CD14-positive monocyte (primary cell): ENCODE measurements around the gene LETMD1. TPM values are rescaled to one million over a fixed set of nuclear protein-coding genes. Genes with fewer than 3 reads are reported as not detected.
A peak's percentile ranks its signal among the peaks of the same experiment; 100 is the strongest.

ENCODE experiments used
- DNase-seq, 3 donors: peaks; one replicate each; pipeline ENCODE4 v3.0.0-alpha.2; 2011 to 2022
- H2AFZ ChIP-seq: 2 replicates; pipeline ENCODE4 v1.6.0; 2012; ENCODE audit warnings: mild to moderate bottlenecking, low read depth, low read length, inconsistent platforms; ENCODE audit not compliant: insufficient read depth, poor library complexity, severe bottlenecking
- H3K27ac ChIP-seq, 2 donors: 1 replicate in 1 of 2; 2 replicates in 1 of 2; pipeline ENCODE4 v1.5.1; 2012 to 2013; ENCODE audit warnings: low read length in 2 of 2, control low read depth in 1 of 2, inconsistent platforms in 1 of 2, low read depth in 1 of 2, mild to moderate bottlenecking in 1 of 2
- H3K27me3 ChIP-seq, 2 donors: one replicate each; pipeline versions ENCODE4 v1.6.0 to v1.6.1; 2011 to 2013; ENCODE audit warnings: low read length in 2 of 2; ENCODE audit not compliant: control insufficient read depth in 2 of 2, insufficient read depth in 2 of 2
- H3K36me3 ChIP-seq, 2 donors: replicated peaks in 1 of 2; 1 replicate in 1 of 2; 2 replicates in 1 of 2; pipeline versions ENCODE4 v1.5.1 to v1.6.1; 2012 to 2013; ENCODE audit warnings: low read length in 2 of 2, control low read depth in 1 of 2, inconsistent platforms in 1 of 2, mild to moderate bottlenecking in 1 of 2; ENCODE audit not compliant: insufficient read depth in 2 of 2, control insufficient read depth in 1 of 2
- H3K4me1 ChIP-seq, 2 donors: 1 replicate in 1 of 2; 2 replicates in 1 of 2; pipeline versions ENCODE4 v1.5.1 to v1.6.1; 2012 to 2013; ENCODE audit warnings: low read length in 2 of 2, control low read depth in 1 of 2, inconsistent platforms in 1 of 2, mild to moderate bottlenecking in 1 of 2, moderate library complexity in 1 of 2; ENCODE audit not compliant: insufficient read depth in 2 of 2, control insufficient read depth in 1 of 2
- H3K4me2 ChIP-seq: replicated peaks from 2 replicates; pipeline ENCODE3; 2012; ENCODE audit warnings: low read length, moderate library complexity, mild to moderate bottlenecking; ENCODE audit not compliant: poor library complexity, severe bottlenecking; ENCODE audit errors: extremely low read depth
- H3K4me3 ChIP-seq, 3 experiments: fragments of 200-600 bp in 1 of 3; sonication (generic) in 1 of 3; replicated peaks in 1 of 3; 1 replicate in 2 of 3; 2 replicates in 1 of 3; pipeline ENCODE4 v1.5.1; 2011 to 2013; ENCODE audit warnings: low read length in 3 of 3, mild to moderate bottlenecking in 3 of 3, control low read depth in 2 of 3, low read depth in 2 of 3, inconsistent platforms in 1 of 3, moderate library complexity in 1 of 3
- H3K79me2 ChIP-seq: 2 replicates; pipeline ENCODE4 v1.6.0; 2012; ENCODE audit warnings: mild to moderate bottlenecking, control low read depth, inconsistent platforms, low read length, moderate library complexity; ENCODE audit not compliant: insufficient read depth
- H3K9ac ChIP-seq: 2 replicates; pipeline ENCODE4 v1.6.0; 2017; ENCODE audit warnings: low read length, mild to moderate bottlenecking; ENCODE audit not compliant: insufficient read depth, poor library complexity, severe bottlenecking
- H3K9me3 ChIP-seq, 2 donors: replicated peaks in 1 of 2; 1 replicate in 1 of 2; 2 replicates in 1 of 2; pipeline versions ENCODE4 v1.5.1 to v1.6.1; 2012 to 2013; ENCODE audit warnings: low read length in 2 of 2, control low read depth in 1 of 2; ENCODE audit not compliant: control insufficient read depth in 1 of 2, insufficient read depth in 1 of 2
- H4K20me1 ChIP-seq: 2 replicates; pipeline ENCODE4 v1.6.0; 2012; ENCODE audit warnings: mild to moderate bottlenecking, low read length, control low read depth, moderate library complexity; ENCODE audit not compliant: insufficient read depth
- H3K27ac Mint-ChIP-seq, 7 donors: one replicate each; pipeline ENCODE4 v1.8.0; 2020; ENCODE audit warnings: mild to moderate bottlenecking in 7 of 7, mixed read lengths in 7 of 7, moderate library complexity in 6 of 7, inconsistent platforms in 2 of 7
- H3K27me3 Mint-ChIP-seq, 3 donors: one replicate each; pipeline ENCODE4 v1.8.0; 2021 to 2022; ENCODE audit warnings: low read depth in 3 of 3, mild to moderate bottlenecking in 3 of 3, mixed read lengths in 3 of 3, moderate library complexity in 3 of 3, inconsistent platforms in 1 of 3
- H3K36me3 Mint-ChIP-seq, 2 donors: one replicate each; pipeline ENCODE4 v1.8.0; 2020; ENCODE audit warnings: mixed read lengths in 2 of 2, inconsistent platforms in 1 of 2, mild to moderate bottlenecking in 1 of 2
- H3K4me1 Mint-ChIP-seq: one replicate; pipeline ENCODE4 v1.8.0; 2020; ENCODE audit warnings: mild to moderate bottlenecking, mixed read lengths
- H3K4me3 Mint-ChIP-seq, 2 donors: one replicate each; pipeline ENCODE4 v1.8.0; 2020; ENCODE audit warnings: mild to moderate bottlenecking in 2 of 2, mixed read lengths in 2 of 2, moderate library complexity in 1 of 2
- H3K9me3 Mint-ChIP-seq, 7 donors: one replicate each; pipeline ENCODE4 v1.8.0; 2020 to 2022; ENCODE audit warnings: mixed read lengths in 7 of 7, mild to moderate bottlenecking in 6 of 7, moderate library complexity in 6 of 7, inconsistent platforms in 2 of 7
- WGBS: methylation state at CpG from one replicate; pipeline ENCODE4 v1.1.5; 2013; ENCODE audit warnings: missing lambda C conversion rate; ENCODE audit not compliant: insufficient coverage; 5-methylcytosine and 5-hydroxymethylcytosine counted together
- intact Hi-C, 2 donors: fragments of 100-400 bp; cut with micrococcal nuclease; formaldehyde crosslinking; loops; one replicate each; pipeline versions ENCODE4 v1.15.0 to v1.15.1; 2023
- polyA plus RNA-seq, 3 donors: library from polyadenylated mRNA; depleted of rRNA in 1 of 3; unstranded in 2 of 3; stranded (reverse) in 1 of 3; fragments of 300-500 nt in 2 of 3; fragments of >200 nt in 1 of 3; fragmentation: Illumina TruSeq in 2 of 3; gene quantifications; 1 replicate in 2 of 3; 2 replicates in 1 of 3; pipeline ENCODE4 v1.2.3, GENCODE V29; 2012 to 2021
- TF ChIP-seq, protein P1 (sequence below): fragments of 200-600 bp; IDR thresholded peaks from one replicate; pipeline ENCODE4 v1.8.0; 2022; ENCODE audit warnings: antibody characterized with exemption, mild to moderate bottlenecking

LETMD1 gene
- polyA plus RNA-seq, 3 donors, result 13.2 to 95.6 (median 16.8) TPM

GRCh38 chr12:51062631-51063397, 14.7 kb downstream of the LETMD1 start:
- Histone ChIP-seq H3K36me3 (peaks cover 83 to 99% of the 10 kb centered on the region in 2 donors), H3K9me3 (no peaks in the 10 kb centered on the region), H4K20me1 (no peaks in the 10 kb centered on the region), H3K4me2 (no peak overlapping the region), H3K4me3 (no peak overlapping the region), H3K79me2 (no peaks in the 10 kb centered on the region), H3K9ac (no peak overlapping the region), H3K27ac (no peak overlapping the region), H3K4me1 (no peaks in the 10 kb centered on the region), H2AFZ (no peak overlapping the region), H3K27me3 (no peaks in the 10 kb centered on the region)
- Mint-ChIP-seq H3K27me3 (no peaks in the 10 kb centered on the region), H3K27ac (peak overlapping the region in 2 of 7 donors; percentile 6 to 66), H3K4me3 (no peak overlapping the region), H3K36me3 (peaks cover 89 to 98% of the 10 kb centered on the region in 2 donors), H3K4me1 (peaks cover 5% of the 10 kb centered on the region), H3K9me3 (no peaks in the 10 kb centered on the region)
- no peak for DNase-seq
- 95% methylated on average over 4 of the region's 9 CpGs for WGBS
- intact Hi-C loops, result no loop called here
- TF ChIP-seq, protein P1, sequence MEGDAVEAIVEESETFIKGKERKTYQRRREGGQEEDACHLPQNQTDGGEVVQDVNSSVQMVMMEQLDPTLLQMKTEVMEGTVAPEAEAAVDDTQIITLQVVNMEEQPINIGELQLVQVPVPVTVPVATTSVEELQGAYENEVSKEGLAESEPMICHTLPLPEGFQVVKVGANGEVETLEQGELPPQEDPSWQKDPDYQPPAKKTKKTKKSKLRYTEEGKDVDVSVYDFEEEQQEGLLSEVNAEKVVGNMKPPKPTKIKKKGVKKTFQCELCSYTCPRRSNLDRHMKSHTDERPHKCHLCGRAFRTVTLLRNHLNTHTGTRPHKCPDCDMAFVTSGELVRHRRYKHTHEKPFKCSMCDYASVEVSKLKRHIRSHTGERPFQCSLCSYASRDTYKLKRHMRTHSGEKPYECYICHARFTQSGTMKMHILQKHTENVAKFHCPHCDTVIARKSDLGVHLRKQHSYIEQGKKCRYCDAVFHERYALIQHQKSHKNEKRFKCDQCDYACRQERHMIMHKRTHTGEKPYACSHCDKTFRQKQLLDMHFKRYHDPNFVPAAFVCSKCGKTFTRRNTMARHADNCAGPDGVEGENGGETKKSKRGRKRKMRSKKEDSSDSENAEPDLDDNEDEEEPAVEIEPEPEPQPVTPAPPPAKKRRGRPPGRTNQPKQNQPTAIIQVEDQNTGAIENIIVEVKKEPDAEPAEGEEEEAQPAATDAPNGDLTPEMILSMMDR, result no peak

DNA sequence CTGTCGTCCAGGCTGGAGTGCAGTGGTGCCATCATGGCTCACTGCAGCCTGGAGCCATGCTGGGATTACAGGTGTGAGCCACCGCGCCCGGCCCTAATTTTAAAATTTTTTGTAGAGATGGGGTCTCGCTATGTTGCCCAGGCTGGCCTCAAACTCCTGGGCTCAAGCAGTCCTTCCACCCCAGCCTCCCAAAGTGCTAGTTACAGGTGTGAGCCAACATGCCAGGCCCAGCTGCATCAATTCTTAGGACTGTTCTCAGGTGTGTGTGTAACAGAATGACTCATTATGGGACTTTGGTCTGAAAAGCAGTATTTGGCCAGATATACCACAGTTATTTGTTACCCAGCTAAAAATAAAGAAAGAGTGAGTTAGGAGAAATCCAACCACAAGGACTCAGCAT, 17.4 kb downstream of the LETMD1 start:
- Mint-ChIP-seq H3K9me3 (no peaks in the 10 kb centered on the region), H3K36me3 (peaks cover 78 to 84% of the 10 kb centered on the region in 2 donors), H3K27me3 (peaks cover 0 to 2% (median 0%) of the 10 kb centered on the region in 3 donors), H3K27ac (no peak overlapping the region), H3K4me3 (no peak overlapping the region), H3K4me1 (peaks cover 5% of the 10 kb centered on the region)
- Histone ChIP-seq H3K27me3 (no peaks in the 10 kb centered on the region), H3K36me3 (peaks cover 64 to 89% of the 10 kb centered on the region in 2 donors), H3K27ac (no peak overlapping the region), H3K4me1 (no peaks in the 10 kb centered on the region), H3K4me3 (no peak overlapping the region), H3K79me2 (no peaks in the 10 kb centered on the region), H3K9me3 (no peaks in the 10 kb centered on the region), H2AFZ (no peak overlapping the region), H4K20me1 (no peaks in the 10 kb centered on the region), H3K4me2 (no peak overlapping the region), H3K9ac (no peak overlapping the region)
- WGBS, result 100% methylated on average over 1 of the region's 5 CpGs
- TF ChIP-seq, protein P1, result no peak
- DNase-seq, result no peak
- intact Hi-C loops, result no loop called here
